SW 1271 (cell line): ENCODE results near the gene HENMT1.
"Not testable (repeated sequence)": the region's sequence is repeated elsewhere in the genome, so short reads cannot be mapped to it uniquely, and the experiment has no call there.

Source experiments
- DNase-seq, 2 experiments: peaks; one replicate each; lab custom pipeline; 2025; lab: John Stamatoyannopoulos, UW

Gene HENMT1

GRCh38 chr1:108661030-108661609 is at the start of gene HENMT1:
Gene HENMT1, minus strand, starts transcription at chr1:108661093. Its CDS starts 1,209 bp downstream, at chr1:108659884.
- peak; percentile 11 to 69 for DNase-seq

DNA sequence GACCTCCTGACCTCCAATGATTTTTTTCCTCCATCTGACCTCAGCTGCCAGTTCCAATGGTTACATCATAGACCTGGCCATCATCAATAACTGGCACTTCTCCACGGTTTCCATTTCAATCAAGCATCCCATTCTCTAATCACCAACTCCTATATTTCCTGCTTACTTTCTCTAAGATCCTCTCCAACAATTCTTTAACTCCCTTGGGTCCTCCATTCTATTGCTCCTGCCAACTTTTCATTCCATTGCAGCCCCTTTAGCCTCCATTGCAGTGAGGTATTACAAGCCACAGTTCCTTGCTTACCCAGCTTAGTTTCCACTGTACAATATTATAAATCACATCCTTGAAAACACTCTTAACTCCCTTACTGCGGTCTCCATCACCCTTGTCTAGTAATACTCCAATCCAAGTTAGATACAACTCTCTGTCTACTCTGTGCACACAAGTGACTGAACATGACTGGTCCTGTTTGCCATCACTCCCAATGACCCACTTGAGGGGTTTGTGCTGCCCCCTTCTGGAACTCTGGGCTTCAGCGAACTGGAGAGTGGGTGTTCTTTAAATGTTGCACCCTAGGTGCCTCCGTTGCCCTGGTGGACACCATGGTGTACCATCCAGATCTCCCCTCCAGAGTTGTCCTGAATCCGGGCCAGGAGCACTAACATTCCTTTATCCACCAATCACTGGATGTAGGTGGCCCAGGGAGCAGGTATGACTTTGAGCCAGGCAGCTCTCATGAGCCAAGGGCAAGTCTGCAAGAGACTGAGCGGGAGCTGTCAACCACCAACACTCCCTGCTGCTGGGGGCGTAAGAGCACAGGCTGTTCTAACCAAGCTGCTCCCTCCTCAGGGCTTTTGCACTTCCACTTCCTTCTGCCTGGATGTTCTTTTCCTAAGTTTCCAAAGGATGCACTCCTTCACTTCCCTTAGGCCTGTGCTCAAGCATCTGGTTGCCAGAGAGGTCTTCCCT is 48.1 kb upstream of the HENMT1 start:
- no peak for DNase-seq

DNA sequence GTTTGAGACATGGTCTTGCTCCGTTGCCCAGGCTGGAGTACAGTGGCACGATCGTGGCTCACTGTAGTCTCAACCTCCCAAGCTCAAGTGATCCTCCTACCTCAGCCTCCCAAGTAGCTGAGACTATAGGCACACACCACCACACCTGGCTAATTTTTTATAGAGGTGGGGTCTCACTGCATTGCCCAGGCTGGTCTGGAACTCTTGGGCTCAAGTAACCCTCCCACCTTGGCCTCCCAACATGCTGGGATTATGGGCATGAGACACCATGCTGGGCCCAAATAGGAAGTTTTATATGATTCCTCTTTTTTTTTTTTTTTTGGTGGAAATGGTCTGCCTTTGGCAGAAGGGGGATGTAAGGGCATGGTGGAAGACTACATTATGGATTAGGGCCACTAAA is 45.8 kb upstream of the HENMT1 start:
- DNase-seq: no peak

DNA sequence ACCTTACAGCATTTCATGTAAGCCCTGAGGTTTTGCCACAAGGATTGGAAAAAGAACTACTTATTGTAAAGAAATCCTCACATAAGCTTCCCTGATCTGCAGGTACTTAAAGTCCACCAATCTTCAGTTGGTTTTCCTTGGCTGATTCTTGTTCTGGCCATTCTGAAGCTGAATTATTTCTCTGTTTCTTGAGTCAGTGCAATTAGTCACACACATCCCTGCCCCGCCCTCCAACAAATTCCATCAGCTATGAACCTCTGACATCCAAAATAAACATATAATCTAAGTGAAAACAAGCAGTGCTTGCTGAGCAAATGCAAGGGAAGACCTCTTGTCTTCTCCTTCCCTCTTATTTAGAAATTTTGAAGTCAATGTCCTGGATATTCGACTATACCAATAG is 43.6 kb upstream of the HENMT1 start:
- peak in 1 of 2 experiments; percentile 19 for DNase-seq

DNA sequence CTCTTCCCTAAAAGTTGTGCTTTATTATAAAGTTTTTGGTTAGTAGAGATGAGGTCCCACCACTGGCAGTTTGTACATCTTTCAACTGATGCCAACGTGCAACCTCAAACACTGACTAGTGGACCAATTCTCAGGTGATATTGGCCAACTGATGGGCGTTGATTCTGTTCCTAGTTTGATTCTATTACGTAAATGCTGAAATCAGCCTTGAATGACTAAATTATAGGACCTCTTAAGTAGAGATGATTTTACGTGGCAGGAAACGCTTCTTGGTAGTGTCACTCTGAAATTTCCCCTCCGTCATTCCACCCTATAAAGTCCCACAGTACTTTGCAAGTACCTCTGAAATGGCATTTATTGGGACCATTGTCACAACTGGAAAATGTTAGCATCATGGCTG is 43.0 kb upstream of the HENMT1 start:
- no peak for DNase-seq

DNA sequence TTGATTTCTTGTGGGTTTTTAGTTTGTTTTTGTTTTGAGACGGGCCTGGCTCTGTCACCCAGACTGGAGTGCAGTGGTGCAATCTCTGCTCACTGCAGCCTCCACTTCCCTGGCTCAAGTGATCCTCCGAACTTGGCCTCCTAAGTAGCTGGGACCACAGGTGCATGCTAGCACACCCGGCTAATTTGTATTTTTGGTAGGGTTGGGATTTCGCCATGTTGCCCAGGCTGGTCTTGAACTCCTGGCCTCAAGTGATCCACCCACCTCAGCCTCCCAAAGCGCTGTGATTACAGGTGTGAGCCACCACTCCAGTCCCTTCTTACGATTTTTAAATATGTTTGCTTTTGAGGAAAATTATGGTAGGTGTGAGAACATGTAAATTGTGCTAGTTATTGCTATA is 41.2 kb upstream of the HENMT1 start:
- not testable (repeated sequence) for DNase-seq

DNA sequence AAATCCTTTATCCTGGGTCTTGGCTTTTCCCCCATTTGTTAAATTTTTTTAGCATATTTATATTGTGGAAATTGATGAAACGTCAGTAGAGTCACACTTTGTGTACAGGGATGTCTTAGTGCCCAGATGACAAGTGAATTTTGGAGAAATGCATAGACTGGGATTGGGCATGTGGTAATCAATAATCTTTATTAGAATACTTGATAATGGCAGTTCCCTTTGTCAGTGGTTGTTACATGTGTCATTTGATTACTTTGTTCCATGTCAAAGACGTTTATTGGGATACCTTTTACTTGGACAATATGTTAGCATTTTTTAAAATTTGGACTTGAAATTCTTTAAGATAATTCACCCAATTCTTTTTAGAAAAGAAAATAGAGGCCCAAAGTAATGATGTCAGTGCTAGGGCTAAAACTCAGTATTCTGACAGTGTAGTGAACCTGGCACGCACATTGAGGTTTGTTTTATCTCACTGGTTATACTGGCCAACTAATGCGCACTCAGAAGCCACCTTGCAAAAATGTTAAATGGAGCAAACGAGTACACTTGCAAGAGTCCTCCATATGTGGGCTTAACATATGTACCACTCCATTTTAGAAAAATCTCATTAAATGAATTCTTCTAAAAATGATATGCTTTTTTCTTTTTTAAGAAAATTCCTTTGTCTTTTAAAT is 40.4 kb upstream of the HENMT1 start:
- no peak for DNase-seq

DNA sequence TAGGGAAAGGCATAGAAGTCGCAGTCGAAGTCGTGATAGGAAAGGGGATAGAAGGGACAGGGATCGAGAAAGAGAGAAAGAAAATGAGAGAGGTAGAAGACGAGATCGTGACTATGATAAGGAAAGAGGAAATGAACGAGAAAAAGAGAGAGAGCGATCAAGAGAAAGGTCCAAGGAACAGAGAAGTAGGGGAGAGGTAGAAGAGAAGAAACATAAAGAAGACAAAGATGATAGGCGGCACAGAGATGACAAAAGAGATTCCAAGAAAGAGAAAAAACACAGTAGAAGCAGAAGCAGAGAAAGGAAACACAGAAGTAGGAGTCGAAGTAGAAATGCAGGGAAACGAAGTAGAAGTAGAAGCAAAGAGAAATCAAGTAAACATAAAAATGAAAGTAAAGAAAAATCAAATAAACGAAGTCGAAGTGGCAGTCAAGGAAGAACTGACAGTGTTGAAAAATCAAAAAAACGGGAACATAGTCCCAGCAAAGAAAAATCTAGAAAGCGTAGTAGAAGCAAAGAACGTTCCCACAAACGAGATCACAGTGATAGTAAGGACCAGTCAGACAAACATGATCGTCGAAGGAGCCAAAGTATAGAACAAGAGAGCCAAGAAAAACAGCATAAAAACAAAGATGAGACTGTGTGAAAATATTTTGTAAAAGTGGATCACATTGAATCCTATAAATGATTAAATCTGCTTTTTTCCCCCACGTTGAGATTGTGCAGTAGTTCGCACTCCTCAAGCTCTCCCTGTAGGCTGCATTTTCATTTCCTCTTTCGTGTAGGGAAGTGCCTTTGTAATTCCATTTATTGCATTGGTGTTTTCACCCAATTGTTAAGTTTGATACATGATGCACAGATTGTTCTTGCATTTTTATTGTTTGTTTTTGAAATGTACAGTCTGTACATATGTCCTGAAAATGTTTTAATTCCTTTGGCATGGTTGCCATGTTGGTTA is 38.8 kb upstream of the HENMT1 start:
- DNase-seq: no peak

GRCh38 chr1:108695535-108695934 is 34.6 kb upstream of the HENMT1 start:
- DNase-seq: no peak

DNA sequence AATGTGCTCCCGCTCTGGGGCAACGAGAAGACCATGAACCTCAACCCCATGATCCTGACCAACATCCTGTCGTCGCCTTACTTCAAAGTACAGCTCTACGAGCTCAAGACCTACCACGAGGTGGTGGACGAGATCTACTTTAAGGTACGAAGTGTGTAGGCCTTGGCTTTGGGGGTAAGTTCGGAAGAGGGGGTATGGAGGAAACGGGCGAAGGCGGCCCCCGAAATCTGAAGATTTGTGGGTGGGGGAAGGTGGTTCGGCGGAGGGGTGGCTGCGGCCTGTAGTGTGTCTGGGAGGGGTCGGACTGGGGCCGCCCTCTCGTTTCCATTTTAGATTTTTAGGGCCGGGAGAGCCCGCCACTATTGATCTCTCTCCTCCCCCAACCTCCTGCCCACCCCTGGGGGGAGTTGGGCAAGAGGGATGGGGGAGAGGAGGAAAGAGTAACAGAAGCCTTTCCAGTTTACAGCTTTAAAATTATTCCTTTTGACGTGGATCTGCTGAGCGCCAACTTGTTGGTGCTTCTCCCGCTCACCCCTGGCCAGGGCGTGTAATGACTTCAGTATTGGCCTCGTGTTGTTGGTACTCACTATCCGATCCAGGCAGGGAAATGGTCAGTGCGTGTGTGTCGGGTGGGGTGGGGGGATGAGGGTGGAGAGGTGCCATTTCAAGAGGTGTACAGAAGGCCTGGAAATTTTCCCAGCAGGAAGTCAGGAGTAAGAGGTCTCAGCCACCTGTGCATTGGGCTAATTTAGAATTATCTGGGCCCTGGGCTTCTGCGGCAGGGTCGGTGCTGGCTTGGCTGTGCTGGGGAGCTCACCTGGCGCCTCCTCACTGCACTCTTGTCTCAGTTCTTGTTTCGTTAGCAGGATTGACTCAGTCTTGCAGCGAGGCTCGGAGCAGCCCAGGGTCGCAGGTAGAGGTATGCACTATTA is 32.1 kb upstream of the HENMT1 start:
- peak in 1 of 2 experiments; percentile 39 for DNase-seq

DNA sequence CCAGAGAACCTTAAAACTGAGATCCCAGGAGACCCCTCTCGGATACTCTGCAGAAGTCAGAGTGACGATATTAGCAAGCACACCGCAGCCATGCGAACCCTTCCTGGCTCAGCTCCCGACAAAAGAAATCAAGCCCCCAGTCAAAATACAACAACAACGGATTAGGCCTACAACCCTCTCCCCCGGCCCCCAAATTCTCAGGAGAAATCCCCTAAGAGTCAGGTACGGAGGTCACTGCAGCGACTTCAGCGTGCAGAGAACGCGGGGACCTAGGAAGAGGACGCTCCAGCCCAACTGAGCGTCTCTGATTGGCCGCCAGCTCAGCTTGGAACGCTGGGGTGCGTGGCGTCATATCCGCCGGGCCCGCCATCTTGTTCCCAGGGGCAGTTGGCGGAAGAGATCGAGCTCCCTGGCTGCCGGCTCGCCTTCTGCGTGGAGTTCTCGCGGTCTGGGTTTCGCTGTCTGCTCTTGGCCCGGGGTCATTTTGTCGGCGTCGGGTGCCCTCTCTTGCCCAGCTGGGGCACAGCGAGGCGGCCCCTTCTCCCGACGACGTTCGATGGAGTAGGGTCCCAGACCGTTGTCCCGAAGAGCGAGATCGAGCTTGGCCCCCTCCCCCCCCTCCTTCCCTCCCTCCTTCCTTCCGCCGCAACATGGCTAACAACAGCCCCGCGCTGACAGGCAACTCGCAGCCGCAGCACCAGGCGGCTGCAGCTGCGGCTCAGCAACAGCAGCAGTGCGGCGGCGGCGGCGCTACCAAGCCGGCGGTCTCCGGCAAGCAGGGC is 31.2 kb upstream of the HENMT1 start, which contains the start of gene PRPF38B:
Gene PRPF38B (plus strand): TSS at position 369 of the 782 bp plus-strand sequence. CDS start 282 bp downstream, at position 651.
- peak; percentile 58 to 85 for DNase-seq

DNA sequence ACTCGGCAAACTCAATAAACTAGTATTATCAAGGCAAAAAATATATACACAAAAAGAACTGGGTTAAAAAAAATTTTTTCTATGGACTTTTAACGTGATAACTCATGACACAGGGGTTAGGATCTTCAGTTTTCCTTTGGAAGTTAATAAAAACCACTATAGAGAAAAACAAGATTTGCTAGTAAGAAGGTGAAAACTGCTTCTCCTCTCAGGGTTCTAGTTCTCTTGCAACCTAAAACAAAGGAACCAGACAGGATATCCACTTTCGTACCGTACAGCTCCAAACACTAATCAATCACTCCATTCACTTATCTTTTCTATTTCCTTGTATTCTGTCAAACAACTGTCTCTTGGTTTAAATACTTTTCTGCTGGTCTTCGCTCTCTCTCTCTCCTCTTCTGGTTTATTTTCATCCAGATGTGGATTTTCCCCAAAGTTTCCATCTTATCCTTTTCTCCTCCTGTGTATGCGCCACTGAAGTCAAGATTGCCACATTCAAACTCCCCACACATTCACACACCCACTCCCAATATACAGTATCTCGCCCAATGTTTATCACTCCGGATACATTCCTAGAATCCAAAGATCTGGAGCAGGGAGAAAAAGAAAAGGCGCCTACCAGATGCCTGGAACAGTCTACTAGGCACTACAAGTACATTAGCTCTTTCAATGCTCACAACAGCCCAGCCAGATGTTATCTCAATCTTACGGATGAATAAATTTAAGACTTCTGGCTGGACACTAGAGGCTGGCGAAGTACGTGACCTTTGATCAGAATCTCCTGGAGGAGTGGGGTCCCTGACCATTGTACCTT is 30.4 kb upstream of the HENMT1 start:
- no peak for DNase-seq

DNA sequence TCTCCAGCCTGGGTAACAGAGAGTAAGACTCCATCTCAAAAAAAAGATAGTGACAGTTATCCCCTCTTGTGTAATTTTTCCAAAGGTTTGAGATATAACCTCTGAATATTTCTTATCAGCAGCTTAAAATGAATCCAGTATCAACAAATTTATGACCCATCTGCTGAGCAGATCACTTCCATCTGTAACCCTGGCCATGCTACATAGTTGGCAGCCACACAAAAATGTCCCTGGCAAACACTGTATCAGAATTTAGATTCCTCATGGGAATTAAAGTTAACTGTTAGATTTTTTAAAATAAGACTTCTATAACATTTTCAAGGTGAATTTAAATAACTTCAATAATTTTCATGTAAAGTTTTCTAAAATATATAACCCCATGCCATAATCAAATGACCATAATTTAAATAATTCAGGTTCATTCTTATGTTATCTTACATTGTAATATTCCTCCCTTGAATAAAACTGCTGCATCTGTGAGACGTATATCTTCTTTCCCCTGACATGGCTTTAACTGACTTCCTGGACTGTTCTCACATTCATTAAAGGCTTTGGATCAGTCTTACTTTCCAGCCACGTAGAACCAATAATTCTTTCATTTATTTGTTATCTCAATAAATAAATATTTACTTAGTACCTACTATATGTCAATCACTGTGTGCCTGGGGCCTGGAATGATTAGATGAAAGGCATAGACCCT is 25.9 kb upstream of the HENMT1 start:
- DNase-seq: no peak

- DNase-seq: no peak
Measured at GRCh38 chr1:108685529-108685928, 24.6 kb upstream of the HENMT1 start.

DNA sequence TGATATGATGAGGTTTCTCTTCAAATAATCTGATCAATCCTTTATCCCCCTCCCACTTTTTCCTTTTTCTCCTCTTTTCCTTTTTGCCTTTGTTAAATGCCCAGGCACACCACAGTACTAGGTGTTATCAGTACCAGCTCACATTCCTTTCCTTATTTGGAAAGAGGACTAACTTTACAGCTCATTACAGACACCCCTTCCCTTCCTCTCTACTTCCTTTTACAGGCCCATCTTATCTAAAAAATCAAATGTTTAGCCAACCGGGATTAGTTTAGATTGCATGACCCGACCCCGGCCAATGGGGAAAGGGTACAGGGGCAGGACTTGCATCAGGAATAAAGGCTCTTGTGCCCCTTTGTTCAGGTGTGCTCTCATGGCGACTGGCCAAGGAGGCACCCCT is 20.8 kb upstream of the HENMT1 start:
- not testable (repeated sequence) for DNase-seq

DNA sequence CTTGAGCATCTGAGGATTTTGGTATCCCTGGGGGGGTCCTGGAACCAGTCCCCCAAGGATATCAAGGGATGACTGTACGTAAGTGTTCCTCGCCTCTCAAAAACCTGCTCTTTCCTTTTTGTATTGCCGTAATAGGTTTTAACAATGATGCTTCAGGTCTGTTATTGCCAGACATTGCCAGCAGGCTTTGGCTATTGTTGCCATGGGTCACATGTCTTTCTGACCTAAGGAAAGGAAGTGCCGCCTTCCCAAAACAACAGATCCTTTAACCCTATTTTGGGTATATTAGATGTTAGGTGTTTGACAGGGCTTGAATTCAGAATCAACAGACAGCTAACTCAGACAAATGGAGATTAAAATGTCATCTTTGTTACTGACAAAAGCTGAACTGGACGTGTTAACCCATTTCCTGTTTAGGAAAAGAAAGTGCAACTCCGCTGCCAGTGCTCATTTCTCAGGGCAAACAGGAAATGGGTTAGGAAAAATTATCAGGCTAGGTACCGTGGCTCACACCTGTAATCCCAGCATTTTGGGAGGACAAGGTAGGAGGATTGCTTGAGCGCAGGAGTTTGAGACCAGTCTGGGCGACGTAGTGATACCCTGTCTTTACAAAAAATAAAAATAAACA is 18.8 kb upstream of the HENMT1 start:
- no peak for DNase-seq

- no peak for DNase-seq
Measured at GRCh38 chr1:108678706-108679105, 17.8 kb upstream of the HENMT1 start.

- no peak for DNase-seq
Measured at GRCh38 chr1:108671143-108671542, 10.2 kb upstream of the HENMT1 start.
